Measurements from ENCODE around the gene LRRC42. TPM values are rescaled to one million over a fixed set of nuclear protein-coding genes. Genes with fewer than 3 reads are reported as not detected.

LRRC42 gene
- total and polyA plus RNA-seq, 9 of the 15 experiments (the other 6 are each of a cell fraction or from before 2014, with no cell fraction given): 17.3 to 51.9 (median 35.5) TPM

DNA sequence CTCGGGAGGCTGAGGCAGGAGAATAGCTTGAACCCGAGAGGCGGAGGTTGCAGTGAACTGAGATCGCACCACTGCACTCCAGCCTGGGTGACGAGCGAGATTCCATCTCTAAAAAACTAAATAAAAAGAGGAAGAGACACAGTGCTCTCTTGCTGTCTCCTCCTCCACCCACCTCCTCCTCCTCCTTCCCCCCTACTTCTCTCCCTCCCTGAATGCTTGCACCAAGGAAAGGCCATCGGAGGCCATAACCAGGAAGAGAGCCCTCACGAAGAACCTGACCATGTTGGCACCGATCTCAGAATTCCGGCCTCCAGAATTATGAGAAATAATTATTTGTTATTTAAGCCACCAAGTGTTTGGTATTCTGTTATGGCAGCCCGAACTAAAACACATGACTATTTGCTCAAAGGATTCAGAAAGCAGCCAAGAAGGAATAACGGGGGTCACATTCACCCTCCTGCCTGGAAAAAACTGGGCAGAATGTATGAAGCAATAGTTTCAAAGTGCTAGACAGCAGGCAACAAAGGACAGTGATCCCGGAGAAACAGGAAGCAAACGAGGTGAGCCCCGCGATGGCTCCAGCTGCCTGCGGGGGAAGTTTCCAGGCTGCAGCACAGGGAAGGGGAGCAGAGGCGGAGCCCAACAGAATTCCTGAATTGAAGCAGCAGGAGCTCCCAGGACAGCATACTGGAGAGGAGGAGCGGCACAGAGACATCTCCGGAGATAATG, 36.0 kb downstream of the LRRC42 start (continued):
- TF ChIP-seq, protein P1, sequence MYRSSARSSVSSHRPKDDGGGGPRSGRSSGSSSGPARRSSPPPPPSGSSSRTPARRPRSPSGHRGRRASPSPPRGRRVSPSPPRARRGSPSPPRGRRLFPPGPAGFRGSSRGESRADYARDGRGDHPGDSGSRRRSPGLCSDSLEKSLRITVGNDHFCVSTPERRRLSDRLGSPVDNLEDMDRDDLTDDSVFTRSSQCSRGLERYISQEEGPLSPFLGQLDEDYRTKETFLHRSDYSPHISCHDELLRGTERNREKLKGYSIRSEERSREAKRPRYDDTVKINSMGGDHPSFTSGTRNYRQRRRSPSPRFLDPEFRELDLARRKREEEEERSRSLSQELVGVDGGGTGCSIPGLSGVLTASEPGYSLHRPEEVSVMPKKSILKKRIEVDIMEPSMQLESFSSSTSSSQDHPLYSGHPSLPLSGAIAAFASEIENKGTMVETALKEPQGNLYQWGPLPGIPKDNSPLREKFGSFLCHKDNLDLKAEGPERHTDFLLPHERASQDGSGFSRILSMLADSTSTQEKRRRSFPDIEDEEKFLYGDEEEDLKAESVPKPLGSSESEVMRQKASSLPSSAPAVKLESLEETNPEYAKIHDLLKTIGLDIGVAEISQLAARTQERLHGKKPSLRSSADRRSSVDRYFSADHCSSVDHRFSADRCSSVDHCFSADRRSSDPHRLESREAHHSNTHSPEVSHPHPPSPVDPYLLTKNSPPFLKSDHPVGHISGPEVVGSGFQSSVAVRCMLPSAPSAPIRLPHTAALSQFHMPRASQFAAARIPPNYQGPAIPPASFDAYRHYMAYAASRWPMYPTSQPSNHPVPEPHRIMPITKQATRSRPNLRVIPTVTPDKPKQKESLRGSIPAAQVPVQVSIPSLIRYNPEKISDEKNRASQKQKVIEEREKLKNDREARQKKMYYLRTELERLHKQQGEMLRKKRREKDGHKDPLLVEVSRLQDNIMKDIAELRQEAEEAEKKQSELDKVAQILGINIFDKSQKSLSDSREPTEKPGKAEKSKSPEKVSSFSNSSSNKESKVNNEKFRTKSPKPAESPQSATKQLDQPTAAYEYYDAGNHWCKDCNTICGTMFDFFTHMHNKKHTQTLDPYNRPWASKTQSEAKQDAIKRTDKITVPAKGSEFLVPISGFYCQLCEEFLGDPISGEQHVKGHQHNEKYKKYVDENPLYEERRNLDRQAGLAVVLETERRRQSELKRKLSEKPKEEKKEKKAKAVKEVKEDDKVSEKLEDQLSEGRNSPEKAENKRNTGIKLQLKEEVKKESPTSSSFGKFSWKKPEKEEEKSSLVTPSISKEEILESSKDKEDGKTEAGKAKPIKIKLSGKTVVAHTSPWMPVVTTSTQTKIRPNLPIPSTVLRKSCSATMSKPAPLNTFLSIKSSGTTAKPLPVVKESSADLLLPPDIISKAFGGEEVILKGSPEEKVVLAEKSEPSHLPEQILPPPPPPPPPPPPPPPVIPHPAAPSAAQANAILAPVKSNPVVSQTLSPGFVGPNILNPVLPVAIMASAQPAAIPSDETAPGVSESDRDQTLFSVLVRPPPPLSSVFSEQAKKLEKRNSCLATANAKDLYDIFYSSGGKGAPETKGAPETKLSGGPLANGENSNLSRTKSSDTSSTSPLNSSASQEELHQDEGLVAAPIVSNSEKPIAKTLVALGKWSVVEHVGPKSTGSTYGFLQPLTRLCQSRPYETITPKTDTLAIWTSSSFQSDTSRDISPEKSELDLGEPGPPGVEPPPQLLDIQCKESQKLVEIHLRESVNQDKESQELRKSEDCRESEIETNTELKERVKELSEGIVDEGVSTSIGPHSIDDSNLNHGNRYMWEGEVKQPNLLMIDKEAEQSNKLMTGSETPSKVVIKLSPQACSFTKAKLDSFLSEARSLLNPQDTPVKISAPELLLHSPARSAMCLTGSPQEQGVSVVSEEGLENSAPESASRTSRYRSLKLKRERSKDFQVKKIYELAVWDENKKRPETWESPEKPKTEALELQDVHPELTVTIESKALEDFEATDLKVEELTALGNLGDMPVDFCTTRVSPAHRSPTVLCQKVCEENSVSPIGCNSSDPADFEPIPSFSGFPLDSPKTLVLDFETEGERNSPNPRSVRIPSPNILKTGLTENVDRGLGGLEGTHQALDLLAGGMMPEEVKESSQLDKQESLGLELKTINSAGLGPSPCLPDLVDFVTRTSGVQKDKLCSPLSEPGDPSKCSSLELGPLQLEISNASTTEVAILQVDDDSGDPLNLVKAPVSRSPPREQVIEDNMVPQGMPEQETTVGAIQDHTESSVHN (IDR thresholded peaks at IDR 0.05; ENCODE audit: borderline replicate concordance in 1 of 2, low read depth in 1 of 2): no peak
- no peak for TF ChIP-seq ZHX1 (conservative IDR thresholded peaks at IDR 0.05; ENCODE audit: low read length)
- no peak for TF ChIP-seq ZNF75A (CRISPR knock-in tag; IDR thresholded peaks at IDR 0.05)
- no peak for TF ChIP-seq KDM5B (IDR thresholded peaks at IDR 0.05; ENCODE audit: insufficient replicate concordance, low read depth, low read length)
- TF ChIP-seq TCF3 (CRISPR knock-in tag; IDR thresholded peaks at IDR 0.05): no peak
- peak; percentile 20; the same call in 1 of the 2 replicates for TF ChIP-seq ZNF583 (CRISPR knock-in tag; IDR thresholded peaks at IDR 0.05)
- peak; percentile 67; the same call in 1 of the 2 replicates for TF ChIP-seq CEBPG (CRISPR knock-in tag; IDR thresholded peaks at IDR 0.05)
- peak; percentile 79 to 84 for TF ChIP-seq CEBPG (tag; conservative IDR thresholded peaks at IDR 0.05 in 1 of 2, IDR thresholded peaks at IDR 0.05 in 1 of 2)
- TF ChIP-seq, protein P2, sequence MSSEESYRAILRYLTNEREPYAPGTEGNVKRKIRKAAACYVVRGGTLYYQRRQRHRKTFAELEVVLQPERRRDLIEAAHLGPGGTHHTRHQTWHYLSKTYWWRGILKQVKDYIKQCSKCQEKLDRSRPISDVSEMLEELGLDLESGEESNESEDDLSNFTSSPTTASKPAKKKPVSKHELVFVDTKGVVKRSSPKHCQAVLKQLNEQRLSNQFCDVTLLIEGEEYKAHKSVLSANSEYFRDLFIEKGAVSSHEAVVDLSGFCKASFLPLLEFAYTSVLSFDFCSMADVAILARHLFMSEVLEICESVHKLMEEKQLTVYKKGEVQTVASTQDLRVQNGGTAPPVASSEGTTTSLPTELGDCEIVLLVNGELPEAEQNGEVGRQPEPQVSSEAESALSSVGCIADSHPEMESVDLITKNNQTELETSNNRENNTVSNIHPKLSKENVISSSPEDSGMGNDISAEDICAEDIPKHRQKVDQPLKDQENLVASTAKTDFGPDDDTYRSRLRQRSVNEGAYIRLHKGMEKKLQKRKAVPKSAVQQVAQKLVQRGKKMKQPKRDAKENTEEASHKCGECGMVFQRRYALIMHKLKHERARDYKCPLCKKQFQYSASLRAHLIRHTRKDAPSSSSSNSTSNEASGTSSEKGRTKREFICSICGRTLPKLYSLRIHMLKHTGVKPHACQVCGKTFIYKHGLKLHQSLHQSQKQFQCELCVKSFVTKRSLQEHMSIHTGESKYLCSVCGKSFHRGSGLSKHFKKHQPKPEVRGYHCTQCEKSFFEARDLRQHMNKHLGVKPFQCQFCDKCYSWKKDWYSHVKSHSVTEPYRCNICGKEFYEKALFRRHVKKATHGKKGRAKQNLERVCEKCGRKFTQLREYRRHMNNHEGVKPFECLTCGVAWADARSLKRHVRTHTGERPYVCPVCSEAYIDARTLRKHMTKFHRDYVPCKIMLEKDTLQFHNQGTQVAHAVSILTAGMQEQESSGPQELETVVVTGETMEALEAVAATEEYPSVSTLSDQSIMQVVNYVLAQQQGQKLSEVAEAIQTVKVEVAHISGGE (CRISPR knock-in tag; IDR thresholded peaks at IDR 0.05): peak in 1 of 3 experiments; percentile 86; a peak in 2 of 6 replicates
- TF ChIP-seq SMARCE1 (IDR thresholded peaks at IDR 0.05): peak; percentile 13; the same call in 1 of the 2 replicates

Data from K562 (cell line).